WTC11 (cell line): ENCODE results near the gene BLM.

Experiments used
- CTCF ChIP-seq: fragments of 200-600 bp; IDR thresholded peaks from 2 replicates; pipeline ENCODE4 v1.8.0; 2022; ENCODE audit warnings: antibody characterized with exemption
- FOXK1 ChIP-seq: sonication (generic); formaldehyde crosslinking; IDR thresholded peaks from 2 replicates; pipeline ENCODE4 v1.8.0; 2022; ENCODE audit warnings: mild to moderate bottlenecking, moderate library complexity, missing genetic modification reagents
- MAX ChIP-seq: sonication (generic); formaldehyde crosslinking; IDR thresholded peaks from 2 replicates; pipeline ENCODE4 v1.8.0; 2022; ENCODE audit warnings: mild to moderate bottlenecking, missing genetic modification reagents
- MYBL2 ChIP-seq: sonication (generic); formaldehyde crosslinking; IDR thresholded peaks from 2 replicates; pipeline ENCODE4 v1.8.1; 2023; ENCODE audit warnings: mild to moderate bottlenecking, moderate library complexity, missing genetic modification reagents
- NFYB ChIP-seq: sonication (generic); formaldehyde crosslinking; conservative IDR thresholded peaks from 2 replicates; pipeline ENCODE4 v1.8.0; 2022; ENCODE audit warnings: low read depth, missing genetic modification reagents
- TF ChIP-seq, protein P1 (sequence below): sonication (generic); formaldehyde crosslinking; IDR thresholded peaks from 2 replicates; pipeline ENCODE4 v1.8.0; 2023; ENCODE audit warnings: mild to moderate bottlenecking, missing genetic modification reagents

- no peak for TF ChIP-seq MAX (CRISPR knock-in tag)
- TF ChIP-seq CTCF = no peak
- TF ChIP-seq FOXK1 (CRISPR knock-in tag) = no peak
- TF ChIP-seq, protein P1, sequence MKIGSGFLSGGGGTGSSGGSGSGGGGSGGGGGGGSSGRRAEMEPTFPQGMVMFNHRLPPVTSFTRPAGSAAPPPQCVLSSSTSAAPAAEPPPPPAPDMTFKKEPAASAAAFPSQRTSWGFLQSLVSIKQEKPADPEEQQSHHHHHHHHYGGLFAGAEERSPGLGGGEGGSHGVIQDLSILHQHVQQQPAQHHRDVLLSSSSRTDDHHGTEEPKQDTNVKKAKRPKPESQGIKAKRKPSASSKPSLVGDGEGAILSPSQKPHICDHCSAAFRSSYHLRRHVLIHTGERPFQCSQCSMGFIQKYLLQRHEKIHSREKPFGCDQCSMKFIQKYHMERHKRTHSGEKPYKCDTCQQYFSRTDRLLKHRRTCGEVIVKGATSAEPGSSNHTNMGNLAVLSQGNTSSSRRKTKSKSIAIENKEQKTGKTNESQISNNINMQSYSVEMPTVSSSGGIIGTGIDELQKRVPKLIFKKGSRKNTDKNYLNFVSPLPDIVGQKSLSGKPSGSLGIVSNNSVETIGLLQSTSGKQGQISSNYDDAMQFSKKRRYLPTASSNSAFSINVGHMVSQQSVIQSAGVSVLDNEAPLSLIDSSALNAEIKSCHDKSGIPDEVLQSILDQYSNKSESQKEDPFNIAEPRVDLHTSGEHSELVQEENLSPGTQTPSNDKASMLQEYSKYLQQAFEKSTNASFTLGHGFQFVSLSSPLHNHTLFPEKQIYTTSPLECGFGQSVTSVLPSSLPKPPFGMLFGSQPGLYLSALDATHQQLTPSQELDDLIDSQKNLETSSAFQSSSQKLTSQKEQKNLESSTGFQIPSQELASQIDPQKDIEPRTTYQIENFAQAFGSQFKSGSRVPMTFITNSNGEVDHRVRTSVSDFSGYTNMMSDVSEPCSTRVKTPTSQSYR = no peak
- TF ChIP-seq MYBL2 = no peak
- TF ChIP-seq NFYB = no peak
Observed at GRCh38 chr15:90706394-90707327, 10.5 kb upstream of the BLM start.
